ENCODE data around the gene BPIFA3.

- TF ChIP-seq CTCF (IDR thresholded peaks at IDR 0.05) = no peak
- TF ChIP-seq POLR2A (IDR thresholded peaks at IDR 0.05) = no peak
- TF ChIP-seq POLR2AphosphoS5 (IDR thresholded peaks at IDR 0.05) = no peak
Measured at GRCh38 chr20:33273117-33273851, 56.1 kb downstream of the BPIFA3 start.

Measured in prostate gland (tissue), 2 donors.